GM23338 (cell line): ENCODE data around the gene PGLYRP4. TPM values are rescaled to one million over a fixed set of nuclear protein-coding genes. Genes with fewer than 3 reads are reported as not detected.

Source experiments
- ATAC-seq: fragments of 200-7000 bp; cut with Tn5 transposase; 3 replicates; pipeline ENCODE4 v1.9.1; 2020
- DNase-seq: peaks from one replicate; pipeline ENCODE4 v3.0.0-alpha.2; 2015; ENCODE audit warnings: low spot score
- H2AFZ ChIP-seq: fragments of 200-600 bp; sonication (generic); 2 replicates; pipeline ENCODE4 v1.8.0; 2016; ENCODE audit warnings: antibody characterized with exemption, mild to moderate bottlenecking, moderate library complexity
- H3F3A ChIP-seq: fragments of 200-600 bp; sonication (generic); replicated peaks from 2 replicates; pipeline ENCODE4 v1.8.0; 2017; ENCODE audit warnings: antibody characterized with exemption, mixed run types, low read depth
- H3K27ac ChIP-seq: fragments of 200-600 bp; sonication (generic); 2 replicates; pipeline ENCODE4 v1.6.1; 2016; ENCODE audit warnings: low read depth
- H3K27me3 ChIP-seq: fragments of 200-600 bp; sonication (generic); 2 replicates; pipeline ENCODE4 v1.8.0; 2016; ENCODE audit warnings: mild to moderate bottlenecking, mixed run types, moderate library complexity; ENCODE audit not compliant: insufficient read depth
- H3K36me3 ChIP-seq: fragments of 200-600 bp; sonication (generic); 2 replicates; pipeline ENCODE4 v1.8.0; 2016; ENCODE audit warnings: mild to moderate bottlenecking; ENCODE audit not compliant: insufficient read depth
- H3K4me1 ChIP-seq: fragments of 200-600 bp; sonication (generic); 2 replicates; pipeline ENCODE4 v1.8.0; 2016; ENCODE audit warnings: mild to moderate bottlenecking, moderate library complexity; ENCODE audit not compliant: insufficient read depth
- H3K4me2 ChIP-seq: fragments of 200-600 bp; sonication (generic); 2 replicates; pipeline ENCODE4 v1.7.1; 2017; ENCODE audit warnings: mixed run types
- H3K4me3 ChIP-seq: fragments of 200-600 bp; sonication (generic); 2 replicates; pipeline ENCODE4 v1.6.1; 2016; ENCODE audit warnings: mixed run types
- H3K79me2 ChIP-seq: fragments of 200-600 bp; sonication (generic); replicated peaks from 2 replicates; pipeline ENCODE4 v1.8.0; 2017; ENCODE audit warnings: mild to moderate bottlenecking; ENCODE audit not compliant: insufficient read depth
- H3K9me2 ChIP-seq: fragments of 200-600 bp; sonication (generic); 2 replicates; pipeline ENCODE4 v1.8.0; 2017; ENCODE audit not compliant: insufficient read depth
- H4K20me1 ChIP-seq: fragments of 200-600 bp; sonication (generic); replicated peaks from 2 replicates; pipeline ENCODE4 v1.8.0; 2017; ENCODE audit warnings: mild to moderate bottlenecking; ENCODE audit not compliant: insufficient read depth
- H3K27ac Mint-ChIP-seq: 2 replicates; pipeline ENCODE4 v1.8.0; 2020; ENCODE audit warnings: inconsistent platforms, mild to moderate bottlenecking, moderate library complexity, mixed read lengths
- H3K27me3 Mint-ChIP-seq: 3 replicates; pipeline ENCODE4 v1.8.0; 2022; ENCODE audit warnings: low read depth, mild to moderate bottlenecking, moderate library complexity, mixed read lengths, inconsistent platforms; ENCODE audit not compliant: insufficient read depth, poor library complexity
- H3K36me3 Mint-ChIP-seq: 3 replicates; pipeline ENCODE4 v1.8.0; 2021; ENCODE audit warnings: low read depth, mild to moderate bottlenecking, inconsistent platforms, moderate library complexity, mixed read lengths
- H3K4me1 Mint-ChIP-seq: 3 replicates; pipeline ENCODE4 v1.8.0; 2020; ENCODE audit warnings: mild to moderate bottlenecking, inconsistent platforms, mixed read lengths
- H3K4me3 Mint-ChIP-seq: 3 replicates; pipeline ENCODE4 v1.8.0; 2021; ENCODE audit warnings: moderate library complexity, mild to moderate bottlenecking, inconsistent platforms, mixed read lengths
- H3K9me3 Mint-ChIP-seq: 3 replicates; pipeline ENCODE4 v1.8.0; 2020; ENCODE audit warnings: moderate library complexity, mild to moderate bottlenecking, inconsistent platforms, mixed read lengths
- EZH2phosphoT487 ChIP-seq: fragments of 200-600 bp; sonication (generic); IDR thresholded peaks from one replicate; pipeline ENCODE4 v1.8.1; 2018; ENCODE audit warnings: antibody characterized with exemption; ENCODE audit not compliant: unreplicated experiment
- JUNB ChIP-seq: IDR thresholded peaks from one replicate; pipeline ENCODE4 v1.6.1; 2016; ENCODE audit warnings: antibody characterized with exemption; ENCODE audit not compliant: unreplicated experiment
- NANOG ChIP-seq: IDR thresholded peaks from 2 replicates; pipeline ENCODE4 v1.6.1; 2016; ENCODE audit warnings: antibody characterized with exemption, borderline replicate concordance
- POLR2AphosphoS5 ChIP-seq: IDR thresholded peaks from 2 replicates; pipeline ENCODE4 v1.6.1; 2016; ENCODE audit warnings: antibody characterized with exemption, low read depth
- STAT1 ChIP-seq: IDR thresholded peaks from one replicate; pipeline ENCODE4 v1.6.1; 2016; ENCODE audit warnings: antibody characterized with exemption; ENCODE audit not compliant: unreplicated experiment
- ZNF114 ChIP-seq: fragments of 250-450 bp; sonication (Bioruptor Pico); IDR thresholded peaks from 2 replicates; pipeline ENCODE4 v1.5.0; 2020; ENCODE audit warnings: mild to moderate bottlenecking, moderate library complexity
- ZNF331 ChIP-seq: fragments of 250-450 bp; sonication (Bioruptor Pico); IDR thresholded peaks from 2 replicates; pipeline ENCODE4 v1.5.0; 2020; ENCODE audit warnings: low read depth, mild to moderate bottlenecking, moderate library complexity
- ZNF462 ChIP-seq: fragments of 250-450 bp; sonication (Bioruptor Pico); IDR thresholded peaks from 2 replicates; pipeline ENCODE4 v1.5.0; 2020; ENCODE audit warnings: mild to moderate bottlenecking, moderate library complexity
- polyA plus RNA-seq: library from polyadenylated mRNA; unstranded; fragments of >200 nt; fragmentation: Nextera tagmentation; extraction: Ambion mirVana; gene quantifications from 2 replicates; pipeline ENCODE4 v1.2.1, GENCODE V29; 2016
- total RNA-seq: library from RNA; depleted of rRNA; stranded (reverse); fragments of >200 nt; shearing (Covaris generic); gene quantifications from 2 replicates; pipeline ENCODE4 v1.2.3, GENCODE V29; 2014
- TF ChIP-seq, protein P1 (sequence below), 2 experiments: fragments of 200-600 bp in 1 of 2; sonication (generic) in 1 of 2; conservative IDR thresholded peaks; 2 replicates each; pipeline versions ENCODE4 v1.5.1 to v1.6.1; 2016 to 2017; ENCODE audit warnings: antibody characterized with exemption in 2 of 2, low read depth in 2 of 2, mild to moderate bottlenecking in 2 of 2, moderate library complexity in 1 of 2
- TF ChIP-seq, protein P2 (sequence below): IDR thresholded peaks from 2 replicates; pipeline ENCODE4 v1.6.1; 2016; ENCODE audit warnings: antibody characterized with exemption

PGLYRP4 gene
- total and polyA plus RNA-seq, 2 experiments from 2014 or later = not detected

DNA sequence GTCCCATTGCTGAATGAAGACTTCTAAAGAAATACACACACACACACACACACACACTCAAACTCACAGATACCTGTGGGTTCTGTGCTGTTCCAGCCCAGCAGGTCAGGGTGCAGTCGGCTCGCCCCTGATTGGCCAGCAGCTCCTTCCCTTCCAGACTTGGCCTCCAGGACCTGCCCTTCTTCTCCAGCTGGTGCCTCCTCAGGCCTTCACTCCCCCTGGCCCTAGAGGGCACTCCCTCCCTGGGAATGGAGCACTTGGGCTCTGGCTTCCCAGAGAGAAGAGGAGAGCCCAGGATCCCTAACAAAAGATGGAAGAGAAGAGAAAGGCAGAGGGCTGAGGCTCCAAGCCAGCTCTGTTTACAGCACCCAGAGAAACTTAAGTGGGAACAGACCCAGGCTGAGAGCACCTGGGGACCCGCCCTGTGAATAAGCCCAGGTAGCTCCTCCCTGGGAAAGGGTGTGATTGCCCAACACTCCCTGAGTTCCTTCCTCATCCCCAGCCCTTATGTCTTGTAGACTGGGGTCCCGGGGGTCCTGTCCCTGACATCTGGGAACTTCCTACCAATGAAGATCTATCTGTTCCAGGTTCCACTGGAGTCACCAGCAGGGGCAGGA is 36.0 kb downstream of the PGLYRP4 start, which contains the start of gene PGLYRP3:
PGLYRP3 (minus strand) TSS at position 383 of the 617 bp plus-strand sequence. CDS start 2,287 bp downstream, outside the sequence.
- Histone ChIP-seq H3K4me2 (no peak within 1 kb of the TSS), H3K79me2 (no peaks in the 10 kb centered on the region), H3K27me3 (no peaks in the 10 kb centered on the region), H3K4me3 (no peak within 1 kb of the TSS), H3K36me3 (no peaks in the 10 kb centered on the region), H3K9me2 (no peaks in the 10 kb centered on the region), H4K20me1 (no peaks in the 10 kb centered on the region), H2AFZ (no peak within 1 kb of the TSS), H3K4me1 (no peaks in the 10 kb centered on the region), H3F3A (no peaks in the 10 kb centered on the region), H3K27ac (no peak within 1 kb of the TSS)
- ATAC-seq = peak; percentile 75
- TF ChIP-seq, protein P1, sequence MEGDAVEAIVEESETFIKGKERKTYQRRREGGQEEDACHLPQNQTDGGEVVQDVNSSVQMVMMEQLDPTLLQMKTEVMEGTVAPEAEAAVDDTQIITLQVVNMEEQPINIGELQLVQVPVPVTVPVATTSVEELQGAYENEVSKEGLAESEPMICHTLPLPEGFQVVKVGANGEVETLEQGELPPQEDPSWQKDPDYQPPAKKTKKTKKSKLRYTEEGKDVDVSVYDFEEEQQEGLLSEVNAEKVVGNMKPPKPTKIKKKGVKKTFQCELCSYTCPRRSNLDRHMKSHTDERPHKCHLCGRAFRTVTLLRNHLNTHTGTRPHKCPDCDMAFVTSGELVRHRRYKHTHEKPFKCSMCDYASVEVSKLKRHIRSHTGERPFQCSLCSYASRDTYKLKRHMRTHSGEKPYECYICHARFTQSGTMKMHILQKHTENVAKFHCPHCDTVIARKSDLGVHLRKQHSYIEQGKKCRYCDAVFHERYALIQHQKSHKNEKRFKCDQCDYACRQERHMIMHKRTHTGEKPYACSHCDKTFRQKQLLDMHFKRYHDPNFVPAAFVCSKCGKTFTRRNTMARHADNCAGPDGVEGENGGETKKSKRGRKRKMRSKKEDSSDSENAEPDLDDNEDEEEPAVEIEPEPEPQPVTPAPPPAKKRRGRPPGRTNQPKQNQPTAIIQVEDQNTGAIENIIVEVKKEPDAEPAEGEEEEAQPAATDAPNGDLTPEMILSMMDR (conservative IDR thresholded peaks at IDR 0.05; ENCODE audit: low read depth in 2 of 2) = peak in 1 of 2 experiments; percentile 57; a peak in 3 of 4 replicates
- TF ChIP-seq ZNF114 (CRISPR knock-in tag) = no peak
- H3K4me1 Mint-ChIP-seq = peaks cover 3% of the 10 kb centered on the region; the same call in 2 of the 3 replicates
- H3K9me3 Mint-ChIP-seq = peaks cover 4% of the 10 kb centered on the region; the same call in 2 of the 3 replicates
- peaks cover 9% of the 10 kb centered on the region for H3K27me3 Mint-ChIP-seq
- H3K4me3 Mint-ChIP-seq = no peak within 1 kb of the TSS
- peak; percentile 31 for DNase-seq
- H3K36me3 Mint-ChIP-seq = no peaks in the 10 kb centered on the region
- H3K27ac Mint-ChIP-seq = no peak within 1 kb of the TSS; the same call in 1 of the 2 replicates

DNA sequence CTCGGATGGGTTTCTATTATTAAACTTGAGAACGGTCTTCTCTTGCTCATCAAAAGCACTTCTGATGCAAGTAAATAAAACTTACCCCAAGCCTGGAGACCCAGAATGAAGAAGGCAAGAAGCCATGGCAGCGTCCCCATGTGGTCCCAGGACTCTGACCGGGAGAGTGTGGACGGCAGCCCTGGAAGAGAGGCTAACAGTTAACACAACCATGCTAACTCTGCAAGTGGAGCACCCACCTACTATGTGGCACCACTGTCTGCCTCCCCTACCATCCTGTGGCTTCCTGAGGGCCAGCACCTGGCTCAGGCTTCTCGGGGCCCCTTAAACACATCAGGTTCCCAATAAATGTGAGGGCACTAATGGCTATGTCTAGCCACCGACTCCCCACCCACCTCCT is 38.1 kb downstream of the PGLYRP4 start:
- Histone ChIP-seq H3K4me3 (no peak overlapping the region), H3K4me2 (no peak overlapping the region), H3K9me2 (no peaks in the 10 kb centered on the region), H4K20me1 (no peaks in the 10 kb centered on the region), H3K27ac (no peak overlapping the region), H3K27me3 (no peaks in the 10 kb centered on the region), H3K4me1 (peaks cover 7% of the 10 kb centered on the region), H3K36me3 (no peaks in the 10 kb centered on the region), H2AFZ (no peak overlapping the region), H3K79me2 (no peaks in the 10 kb centered on the region), H3F3A (no peaks in the 10 kb centered on the region)
- Mint-ChIP-seq H3K4me1 (peaks cover 17% of the 10 kb centered on the region), H3K4me3 (no peak overlapping the region), H3K36me3 (no peaks in the 10 kb centered on the region), H3K27ac (no peak overlapping the region), H3K27me3 (peaks cover 14% of the 10 kb centered on the region), H3K9me3 (peaks cover 4% of the 10 kb centered on the region; the same call in 2 of the 3 replicates)
- DNase-seq (no peak), ATAC-seq (no peak)
- TF ChIP-seq, protein P2, sequence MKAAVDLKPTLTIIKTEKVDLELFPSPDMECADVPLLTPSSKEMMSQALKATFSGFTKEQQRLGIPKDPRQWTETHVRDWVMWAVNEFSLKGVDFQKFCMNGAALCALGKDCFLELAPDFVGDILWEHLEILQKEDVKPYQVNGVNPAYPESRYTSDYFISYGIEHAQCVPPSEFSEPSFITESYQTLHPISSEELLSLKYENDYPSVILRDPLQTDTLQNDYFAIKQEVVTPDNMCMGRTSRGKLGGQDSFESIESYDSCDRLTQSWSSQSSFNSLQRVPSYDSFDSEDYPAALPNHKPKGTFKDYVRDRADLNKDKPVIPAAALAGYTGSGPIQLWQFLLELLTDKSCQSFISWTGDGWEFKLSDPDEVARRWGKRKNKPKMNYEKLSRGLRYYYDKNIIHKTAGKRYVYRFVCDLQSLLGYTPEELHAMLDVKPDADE = no peak
- TF ChIP-seq NANOG = no peak
- no peak for TF ChIP-seq JUNB
- no peak for TF ChIP-seq POLR2AphosphoS5
- no peak for TF ChIP-seq ZNF114 (CRISPR knock-in tag)
- no peak for TF ChIP-seq ZNF462 (CRISPR knock-in tag)
- TF ChIP-seq ZNF331 (CRISPR knock-in tag) = no peak
- no peak for TF ChIP-seq STAT1
- no peak for TF ChIP-seq EZH2phosphoT487
